Upper lobe of left lung (tissue), 6 donors: ENCODE data around the gene DNAH17. TPM values are rescaled to one million over a fixed set of nuclear protein-coding genes. Genes with fewer than 3 reads are reported as not detected.

Experiments
- ATAC-seq, 2 donors: fragments of 200-7000 bp; cut with Tn5 transposase; one replicate each; pipeline ENCODE4 v1.9.1; 2022; ENCODE audit warnings: mild to moderate bottlenecking in 2 of 2, moderate library complexity in 2 of 2; ENCODE audit not compliant: low FRiP score in 2 of 2
- DNase-seq, 2 donors: peaks; one replicate each; pipeline ENCODE4 v3.0.0-alpha.2; 2019 to 2020
- H3K27ac ChIP-seq, 4 donors: fragments of 200-600 bp; sonication (generic); one replicate each; pipeline ENCODE4 v1.5.1; 2016 to 2019
- H3K27me3 ChIP-seq, 4 donors: fragments of 200-600 bp; sonication (generic); one replicate each; pipeline ENCODE4 v1.5.1; 2017 to 2019
- H3K36me3 ChIP-seq, 4 donors: fragments of 200-600 bp; sonication (generic); one replicate each; pipeline ENCODE4 v1.5.1; 2016 to 2019
- H3K4me1 ChIP-seq, 4 donors: fragments of 200-600 bp; sonication (generic); one replicate each; pipeline ENCODE4 v1.5.1; 2018 to 2019
- H3K4me3 ChIP-seq, 4 donors: fragments of 200-600 bp; sonication (generic); one replicate each; pipeline ENCODE4 v1.5.1; 2017 to 2019; ENCODE audit warnings: mild to moderate bottlenecking in 2 of 4, moderate library complexity in 1 of 4
- H3K9me3 ChIP-seq, 4 donors: fragments of 200-600 bp; sonication (generic); one replicate each; pipeline ENCODE4 v1.5.1; 2018 to 2019
- EP300 ChIP-seq, 4 donors: sonication (generic); formaldehyde crosslinking; IDR thresholded peaks; one replicate each; pipeline ENCODE4 v1.5.1; 2017; ENCODE audit warnings: antibody characterized with exemption in 4 of 4, control low read depth in 2 of 4
- POLR2A ChIP-seq, 4 donors: fragments of 450-650 bp; IDR thresholded peaks; one replicate each; pipeline ENCODE4 v1.5.1; 2016 to 2017; ENCODE audit warnings: antibody characterized with exemption in 4 of 4, mild to moderate bottlenecking in 2 of 4
- POLR2AphosphoS5 ChIP-seq, 2 donors: sonication (generic); formaldehyde crosslinking; IDR thresholded peaks; one replicate each; pipeline ENCODE4 v1.5.1; 2017; ENCODE audit warnings: antibody characterized with exemption in 2 of 2
- WGBS, 2 donors: methylation state at CpG; one replicate each; pipeline ENCODE4 v1.1.5; 2017 to 2018; 5-methylcytosine and 5-hydroxymethylcytosine counted together
- total RNA-seq, 6 donors: library from RNA; depleted of rRNA in 4 of 6; stranded (reverse); fragments of >200 nt in 4 of 6; gene quantifications; one replicate each; pipeline versions ENCODE4 v1.1.0 to v1.2.1, GENCODE V29; 2016 to 2021
- TF ChIP-seq, protein P1 (sequence below), 6 experiments: fragments of 450-650 bp in 4 of 6; fragments of 200-600 bp in 2 of 6; sonication (generic) in 2 of 6; IDR thresholded peaks; one replicate each; pipeline ENCODE4 v1.5.1; 2016 to 2019; ENCODE audit warnings: antibody characterized with exemption in 6 of 6
- donor health status: DM: no; HTN: no; CAD: no; lungs with moderate emphysema.
- donor health status: DM: no; HTN: yes; CAD: no; lungs with severe emphysema.

DNAH17 gene
- total RNA-seq, 6 donors from 2014 or later = 2.0 to 21.0 (median 3.7) TPM

DNA sequence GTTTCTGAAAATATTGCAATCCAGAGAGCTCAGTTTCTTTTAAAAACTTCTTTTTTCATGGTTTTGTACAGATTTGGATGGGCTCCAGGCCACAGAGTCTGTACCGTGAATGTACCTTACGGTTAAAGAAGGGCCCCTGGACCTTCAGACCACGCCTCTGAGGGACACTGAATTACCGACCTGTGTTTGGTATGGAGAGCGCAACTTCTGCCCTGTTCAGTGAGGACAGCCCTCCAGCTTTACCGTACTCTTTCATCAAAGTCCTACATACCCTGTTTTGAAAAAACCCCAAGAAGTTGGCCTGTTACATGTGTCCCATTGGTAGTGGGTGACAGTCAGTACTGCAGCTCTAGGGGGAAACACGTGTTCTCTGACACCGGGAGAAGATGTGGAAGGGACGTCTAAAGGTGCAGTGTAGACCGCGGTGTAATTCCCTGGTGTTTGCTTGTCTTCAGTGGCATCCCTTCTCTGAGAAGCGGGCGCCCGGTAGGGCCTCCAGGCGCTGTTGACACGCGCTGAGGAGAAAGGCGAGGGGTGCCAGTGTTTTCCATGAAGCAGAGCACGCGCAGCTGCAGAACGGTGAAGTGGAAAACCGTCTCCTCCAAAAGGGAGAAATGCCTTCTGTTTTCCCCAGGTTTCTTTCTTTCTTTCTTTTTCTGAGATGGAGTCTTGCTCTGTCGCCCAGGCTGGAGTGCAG lies 192.6 kb downstream of the DNAH17 start:
- TF ChIP-seq EP300 (IDR thresholded peaks at IDR 0.05) = no peak
- H3K4me3 ChIP-seq = peak overlapping the region in 1 of 4 donors; percentile 7
- ATAC-seq = no peak

GRCh38 chr17:78383725-78384471 lies 193.3 kb downstream of the DNAH17 start:
- Histone ChIP-seq H3K27ac (peak overlapping the region; percentile 97 to 99 (median 98)), H3K27me3 (no peaks in the 10 kb centered on the region), H3K4me3 (peak overlapping the region in 1 of 4 donors; percentile 7), H3K4me1 (peaks cover 94 to 100% (median 97%) of the 10 kb centered on the region in 4 donors), H3K36me3 (peaks cover 0 to 9% (median 0%) of the 10 kb centered on the region in 4 donors), H3K9me3 (no peaks in the 10 kb centered on the region)
- WGBS, 2 donors = 14 to 22% methylated on average over 15 of the region's 15 CpGs
- DNase-seq (peak in 1 of 2 donors; percentile 97), ATAC-seq (peak; percentile 79 to 84)
- TF ChIP-seq POLR2A (IDR thresholded peaks at IDR 0.05) (peak in 1 of 4 donors; percentile 56), POLR2AphosphoS5 (IDR thresholded peaks at IDR 0.05) (peak; percentile 95 to 99), EP300 (IDR thresholded peaks at IDR 0.05) (peak; percentile 90 to 98 (median 98))
- TF ChIP-seq, protein P1, sequence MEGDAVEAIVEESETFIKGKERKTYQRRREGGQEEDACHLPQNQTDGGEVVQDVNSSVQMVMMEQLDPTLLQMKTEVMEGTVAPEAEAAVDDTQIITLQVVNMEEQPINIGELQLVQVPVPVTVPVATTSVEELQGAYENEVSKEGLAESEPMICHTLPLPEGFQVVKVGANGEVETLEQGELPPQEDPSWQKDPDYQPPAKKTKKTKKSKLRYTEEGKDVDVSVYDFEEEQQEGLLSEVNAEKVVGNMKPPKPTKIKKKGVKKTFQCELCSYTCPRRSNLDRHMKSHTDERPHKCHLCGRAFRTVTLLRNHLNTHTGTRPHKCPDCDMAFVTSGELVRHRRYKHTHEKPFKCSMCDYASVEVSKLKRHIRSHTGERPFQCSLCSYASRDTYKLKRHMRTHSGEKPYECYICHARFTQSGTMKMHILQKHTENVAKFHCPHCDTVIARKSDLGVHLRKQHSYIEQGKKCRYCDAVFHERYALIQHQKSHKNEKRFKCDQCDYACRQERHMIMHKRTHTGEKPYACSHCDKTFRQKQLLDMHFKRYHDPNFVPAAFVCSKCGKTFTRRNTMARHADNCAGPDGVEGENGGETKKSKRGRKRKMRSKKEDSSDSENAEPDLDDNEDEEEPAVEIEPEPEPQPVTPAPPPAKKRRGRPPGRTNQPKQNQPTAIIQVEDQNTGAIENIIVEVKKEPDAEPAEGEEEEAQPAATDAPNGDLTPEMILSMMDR (IDR thresholded peaks at IDR 0.05) = no peak

More for the DNA sequence above, 192.6 kb downstream of the DNAH17 start:
- DNase-seq = no peak
- H3K27me3 ChIP-seq = no peaks in the 10 kb centered on the region
- H3K9me3 ChIP-seq = no peaks in the 10 kb centered on the region
- H3K27ac ChIP-seq = peak overlapping the region; percentile 97 to 99 (median 98)
- H3K36me3 ChIP-seq = peaks cover 0 to 9% (median 0%) of the 10 kb centered on the region in 4 donors
- H3K4me1 ChIP-seq = peaks cover 97 to 100% (median 99%) of the 10 kb centered on the region in 4 donors
- WGBS, 2 donors = 56 to 69% methylated on average over 23 of the region's 23 CpGs

GRCh38 chr17:78381601-78382232 lies 195.5 kb downstream of the DNAH17 start:
- peaks cover 0 to 9% (median 0%) of the 10 kb centered on the region in 4 donors for H3K36me3 ChIP-seq
- H3K27me3 ChIP-seq = no peaks in the 10 kb centered on the region
- WGBS, 2 donors = 29 to 33% methylated on average over 12 of the region's 12 CpGs
- peak overlapping the region in 3 of 4 donors; percentile 5 to 15 (median 12) for H3K4me3 ChIP-seq
- H3K4me1 ChIP-seq = peaks cover 87 to 93% (median 87%) of the 10 kb centered on the region in 4 donors
- peak overlapping the region; percentile 97 to 99 (median 98) for H3K27ac ChIP-seq
- TF ChIP-seq EP300 (IDR thresholded peaks at IDR 0.05) (peak in 3 of 4 donors; percentile 36 to 76 (median 50)), POLR2A (IDR thresholded peaks at IDR 0.05) (peak in 1 of 4 donors; percentile 14), POLR2AphosphoS5 (IDR thresholded peaks at IDR 0.05) (peak; percentile 58 to 73)
- TF ChIP-seq, protein P1 (IDR thresholded peaks at IDR 0.05) = no peak
- no peaks in the 10 kb centered on the region for H3K9me3 ChIP-seq
- no peak for DNase-seq
- no peak for ATAC-seq

DNA sequence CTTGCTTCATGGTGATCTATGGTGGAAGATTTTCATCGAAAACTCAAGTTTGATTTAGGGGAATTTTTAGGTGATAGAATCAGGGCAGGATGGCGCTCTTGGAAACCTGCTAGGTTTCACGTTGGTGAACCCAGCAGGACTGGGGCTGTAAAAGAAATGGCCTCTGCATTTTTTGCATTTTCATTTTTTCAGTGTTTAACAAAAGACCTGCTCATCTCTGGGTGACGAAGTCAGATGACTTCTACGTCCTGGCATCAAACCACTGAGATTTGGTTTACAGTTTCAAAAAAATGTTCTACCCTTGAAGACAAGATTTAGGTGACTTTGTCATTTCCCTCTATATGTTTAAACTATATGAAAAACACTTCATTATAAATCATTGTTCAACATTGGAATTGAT lies 196.8 kb downstream of the DNAH17 start:
- H3K9me3 ChIP-seq = no peaks in the 10 kb centered on the region
- peak overlapping the region; percentile 97 to 99 (median 98) for H3K27ac ChIP-seq
- H3K36me3 ChIP-seq = peaks cover 0 to 9% (median 0%) of the 10 kb centered on the region in 4 donors
- H3K4me1 ChIP-seq = peaks cover 84 to 93% (median 86%) of the 10 kb centered on the region in 4 donors
- no peak for DNase-seq
- TF ChIP-seq, protein P1 (IDR thresholded peaks at IDR 0.05) = no peak
- no peak for TF ChIP-seq EP300 (IDR thresholded peaks at IDR 0.05)
- TF ChIP-seq POLR2AphosphoS5 (IDR thresholded peaks at IDR 0.05) = no peak
- TF ChIP-seq POLR2A (IDR thresholded peaks at IDR 0.05) = no peak
- H3K4me3 ChIP-seq = peak overlapping the region in 2 of 4 donors; percentile 82 to 95
- H3K27me3 ChIP-seq = no peaks in the 10 kb centered on the region
- 71 to 78% methylated on average over 5 of the region's 5 CpGs for WGBS, 2 donors
- no peak for ATAC-seq

DNA sequence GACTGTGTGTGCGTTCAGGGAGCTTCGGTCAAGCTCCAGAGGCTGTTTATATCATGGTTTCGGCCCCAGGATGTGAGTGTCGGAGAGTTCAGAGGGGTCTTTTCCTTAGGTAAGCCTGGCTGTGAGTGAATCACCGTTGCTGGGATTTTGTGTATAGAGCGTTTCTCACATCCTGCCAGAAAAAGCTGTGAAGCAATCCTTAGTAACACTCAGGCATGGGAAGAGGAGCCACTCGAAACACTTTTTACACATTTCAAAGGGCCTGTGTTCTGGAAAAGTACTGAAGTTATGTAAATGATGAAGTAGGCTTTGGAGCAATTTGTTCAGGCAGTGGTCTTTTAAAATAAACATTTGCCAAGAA lies 198.1 kb downstream of the DNAH17 start:
- TF ChIP-seq, protein P1 (IDR thresholded peaks at IDR 0.05) = no peak
- TF ChIP-seq POLR2AphosphoS5 (IDR thresholded peaks at IDR 0.05) (peak; percentile 42 to 88), POLR2A (IDR thresholded peaks at IDR 0.05) (peak in 1 of 4 donors; percentile 27), EP300 (IDR thresholded peaks at IDR 0.05) (peak; percentile 48 to 93 (median 84))
- DNase-seq (no peak), ATAC-seq (peak; percentile 26 to 56)
- peaks cover 0 to 9% (median 0%) of the 10 kb centered on the region in 4 donors for H3K36me3 ChIP-seq
- H3K4me1 ChIP-seq = peaks cover 81 to 91% (median 83%) of the 10 kb centered on the region in 4 donors
- H3K9me3 ChIP-seq = no peaks in the 10 kb centered on the region
- H3K27me3 ChIP-seq = no peaks in the 10 kb centered on the region
- peak overlapping the region; percentile 82 to 95 (median 92) for H3K4me3 ChIP-seq
- WGBS, 2 donors = 2 to 4% methylated on average over 5 to 7 of the region's 7 CpGs
- peak overlapping the region; percentile 97 to 99 (median 98) for H3K27ac ChIP-seq
